LNCAP (cell line): ENCODE results near the gene FCHSD1.

Source experiments
- TF ChIP-seq, protein P1 (sequence below): fragments of 450-650 bp; IDR thresholded peaks from 2 replicates; pipeline ENCODE4 v1.5.1; 2017; ENCODE audit warnings: mild to moderate bottlenecking

Gene FCHSD1

GRCh38 chr5:141647242-141647641 is 4.0 kb downstream of the FCHSD1 start:
- TF ChIP-seq, protein P1, sequence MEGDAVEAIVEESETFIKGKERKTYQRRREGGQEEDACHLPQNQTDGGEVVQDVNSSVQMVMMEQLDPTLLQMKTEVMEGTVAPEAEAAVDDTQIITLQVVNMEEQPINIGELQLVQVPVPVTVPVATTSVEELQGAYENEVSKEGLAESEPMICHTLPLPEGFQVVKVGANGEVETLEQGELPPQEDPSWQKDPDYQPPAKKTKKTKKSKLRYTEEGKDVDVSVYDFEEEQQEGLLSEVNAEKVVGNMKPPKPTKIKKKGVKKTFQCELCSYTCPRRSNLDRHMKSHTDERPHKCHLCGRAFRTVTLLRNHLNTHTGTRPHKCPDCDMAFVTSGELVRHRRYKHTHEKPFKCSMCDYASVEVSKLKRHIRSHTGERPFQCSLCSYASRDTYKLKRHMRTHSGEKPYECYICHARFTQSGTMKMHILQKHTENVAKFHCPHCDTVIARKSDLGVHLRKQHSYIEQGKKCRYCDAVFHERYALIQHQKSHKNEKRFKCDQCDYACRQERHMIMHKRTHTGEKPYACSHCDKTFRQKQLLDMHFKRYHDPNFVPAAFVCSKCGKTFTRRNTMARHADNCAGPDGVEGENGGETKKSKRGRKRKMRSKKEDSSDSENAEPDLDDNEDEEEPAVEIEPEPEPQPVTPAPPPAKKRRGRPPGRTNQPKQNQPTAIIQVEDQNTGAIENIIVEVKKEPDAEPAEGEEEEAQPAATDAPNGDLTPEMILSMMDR: no peak

GRCh38 chr5:141646026-141646425 is 5.2 kb downstream of the FCHSD1 start:
- TF ChIP-seq, protein P1: no peak

DNA sequence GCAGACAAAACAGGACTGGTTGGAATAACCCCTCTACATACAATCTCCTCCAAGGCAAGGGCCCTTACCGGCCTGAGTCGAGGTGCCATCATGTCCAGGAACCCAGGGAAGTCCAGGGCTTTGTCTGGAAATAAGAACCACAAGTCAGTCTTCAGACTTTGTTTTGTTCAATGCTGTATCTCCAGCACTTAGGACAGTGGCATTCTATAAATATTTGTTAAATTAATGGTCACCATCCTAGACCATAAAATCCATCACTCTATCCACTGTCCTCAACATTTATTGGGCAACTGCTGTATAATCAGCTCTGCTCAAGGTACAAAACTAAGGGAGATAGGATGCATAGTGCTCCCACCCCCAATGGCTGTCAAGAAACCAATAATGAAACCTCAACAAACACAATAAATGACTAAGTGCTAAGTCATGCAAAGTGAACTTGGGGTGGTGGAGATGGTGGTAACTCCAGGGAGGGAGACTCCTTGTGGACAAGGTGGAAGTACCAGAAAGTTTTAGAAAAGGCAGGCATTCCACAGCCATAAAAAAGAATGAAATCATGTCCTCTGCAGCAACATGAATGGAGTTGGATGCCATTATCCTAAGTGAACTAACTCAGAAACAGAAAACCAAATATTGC is 9.5 kb downstream of the FCHSD1 start:
- TF ChIP-seq, protein P1: peak; percentile 12; the same call in 1 of the 2 replicates

GRCh38 chr5:141640698-141641097 is 10.5 kb downstream of the FCHSD1 start:
- TF ChIP-seq, protein P1: no peak

DNA sequence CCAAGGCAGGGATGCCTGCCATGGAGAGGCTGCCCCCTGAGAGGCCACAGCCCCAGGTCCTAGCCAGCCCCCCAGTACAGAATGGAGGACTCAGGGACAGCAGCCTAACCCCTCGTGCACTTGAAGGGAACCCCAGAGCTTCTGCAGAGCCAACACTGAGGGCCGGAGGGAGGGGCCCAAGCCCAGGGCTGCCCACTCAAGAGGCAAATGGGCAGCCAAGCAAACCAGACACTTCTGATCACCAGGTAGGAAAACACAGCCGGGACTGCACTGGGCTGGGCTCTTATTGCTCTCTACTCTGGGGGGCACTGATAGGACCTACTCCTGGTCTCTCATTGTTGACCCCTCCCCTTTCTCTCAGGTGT is 11.2 kb downstream of the FCHSD1 start:
- TF ChIP-seq, protein P1: no peak

DNA sequence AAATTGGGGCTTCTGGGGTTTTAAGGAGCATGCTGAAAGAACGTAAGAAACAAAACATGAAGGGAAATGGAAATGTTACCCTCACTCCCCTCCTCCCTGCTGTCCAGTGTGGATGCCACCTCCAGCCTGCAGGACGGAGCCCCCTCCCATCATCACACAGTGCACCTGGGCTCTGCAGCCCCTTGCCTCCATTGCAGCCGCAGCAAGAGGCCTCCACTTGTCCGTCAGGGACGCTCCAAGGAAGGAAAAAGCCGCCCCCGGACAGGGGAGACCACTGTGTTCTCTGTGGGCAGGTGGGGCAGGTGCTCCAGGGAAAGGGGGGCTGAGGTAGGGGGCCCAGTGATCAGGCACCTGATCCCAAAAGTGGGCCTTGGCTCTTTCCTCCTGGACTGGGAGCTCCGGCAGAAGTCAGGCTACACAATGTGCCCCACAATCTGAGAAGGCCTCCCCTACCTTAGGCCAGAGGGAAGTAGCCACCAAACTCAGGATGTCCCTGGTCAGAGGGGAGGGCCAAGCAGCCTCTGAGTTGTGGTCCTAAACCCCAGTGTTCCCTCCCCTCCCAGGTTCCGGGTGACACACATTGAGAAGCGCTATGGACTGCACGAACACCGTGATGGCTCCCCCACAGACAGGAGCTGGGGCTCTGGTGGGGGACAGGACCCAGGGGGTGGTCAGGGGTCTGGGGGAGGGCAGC is 11.7 kb downstream of the FCHSD1 start:
- TF ChIP-seq, protein P1: no peak

DNA sequence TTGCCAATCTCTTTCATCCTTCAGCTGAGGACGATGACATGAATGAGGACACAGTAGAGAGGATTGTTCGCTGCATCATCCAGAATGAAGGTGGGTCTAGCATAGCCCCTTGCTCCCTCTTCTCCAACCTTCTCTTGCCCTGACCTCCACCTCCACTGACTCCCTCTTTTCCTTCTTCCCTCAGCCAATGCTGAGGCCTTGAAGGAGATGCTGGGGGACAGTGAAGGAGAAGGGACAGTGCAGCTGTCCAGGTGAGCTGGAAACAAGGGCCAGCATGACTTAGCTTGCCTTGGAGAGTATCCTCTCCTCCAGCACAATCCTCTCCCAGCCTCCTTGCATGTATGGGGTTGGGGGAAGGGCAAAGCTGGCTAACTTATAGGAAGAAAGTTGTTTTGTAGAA is 12.4 kb downstream of the FCHSD1 start:
- TF ChIP-seq, protein P1: no peak
